HEK293 (cell line): ENCODE measurements around the gene BICD1.

Experiments
- CTCF ChIA-PET: fragments of 350-600 bp; formaldehyde crosslinking; extraction: SDS; loops from one replicate; lab custom pipeline; 2021; ENCODE audit warnings: antibody characterized with exemption; lab: Yijun Ruan, JAX
- POLR2A ChIA-PET: fragments of 300-600 bp; formaldehyde crosslinking; extraction: SDS; loops from one replicate; lab custom pipeline; 2020; ENCODE audit warnings: antibody characterized with exemption, inconsistent platforms; lab: Yijun Ruan, JAX
- H3K27ac ChIP-seq: fragments of 200-500 bp; sonication (Bioruptor generic); 2 replicates; pipeline ENCODE4 v1.5.1; 2014; ENCODE audit warnings: low read depth, low read length, control low read depth, inconsistent platforms; ENCODE audit errors: extremely low read depth
- H3K36me3 ChIP-seq, 2 experiments: fragments of 200-500 bp in 1 of 2; sonication (Bioruptor generic) in 1 of 2; 1 replicate in 1 of 2; 2 replicates in 1 of 2; pipeline ENCODE4 v1.5.1; 2014 to 2017; ENCODE audit warnings: inconsistent platforms in 2 of 2, low read length in 2 of 2; ENCODE audit not compliant: control insufficient read depth in 2 of 2, insufficient read depth in 1 of 2
- H3K4me1 ChIP-seq: fragments of 200-500 bp; sonication (Bioruptor generic); 2 replicates; pipeline ENCODE4 v1.5.1; 2014; ENCODE audit warnings: mild to moderate bottlenecking, low read length, inconsistent platforms; ENCODE audit not compliant: control insufficient read depth, insufficient read depth
- H3K4me3 ChIP-seq: 2 replicates; pipeline ENCODE4 v1.5.1; 2011; ENCODE audit warnings: low read depth, mild to moderate bottlenecking, control low read depth, low read length, moderate library complexity
- H3K9me3 ChIP-seq: fragments of 200-500 bp; sonication (Bioruptor generic); 2 replicates; pipeline ENCODE4 v1.5.1; 2014; ENCODE audit warnings: low read depth, low read length, inconsistent platforms; ENCODE audit not compliant: control insufficient read depth, insufficient read depth
- ATF2 ChIP-seq: fragments of 450-650 bp; formaldehyde crosslinking; IDR thresholded peaks from 2 replicates; pipeline ENCODE4 v1.5.1; 2016; ENCODE audit warnings: missing biosample characterization, missing genetic modification characterization, low read depth
- HOXD13 ChIP-seq: sonication (generic); formaldehyde crosslinking; IDR thresholded peaks from 2 replicates; pipeline ENCODE4 v1.8.0; 2022; ENCODE audit warnings: missing genetic modification reagents, borderline replicate concordance
- KLF7 ChIP-seq: fragments of 450-650 bp; formaldehyde crosslinking; IDR thresholded peaks from 2 replicates; pipeline ENCODE4 v1.5.1; 2016; ENCODE audit warnings: missing biosample characterization, missing genetic modification characterization, borderline replicate concordance
- KLF9 ChIP-seq: fragments of 450-650 bp; formaldehyde crosslinking; IDR thresholded peaks from 2 replicates; pipeline ENCODE4 v1.5.1; 2016; ENCODE audit warnings: missing biosample characterization, missing genetic modification characterization, low read depth
- TSHZ1 ChIP-seq: fragments of 450-650 bp; formaldehyde crosslinking; IDR thresholded peaks from 2 replicates; pipeline ENCODE4 v1.5.1; 2016; ENCODE audit warnings: missing biosample characterization, missing genetic modification characterization, borderline replicate concordance
- ZBTB17 ChIP-seq: fragments of 450-650 bp; formaldehyde crosslinking; IDR thresholded peaks from 2 replicates; pipeline ENCODE4 v1.5.1; 2016; ENCODE audit warnings: missing biosample characterization, missing genetic modification characterization
- ZFP3 ChIP-seq: fragments of 450-650 bp; formaldehyde crosslinking; IDR thresholded peaks from 2 replicates; pipeline ENCODE4 v1.5.1; 2016; ENCODE audit warnings: low read depth, missing biosample characterization, missing genetic modification characterization
- ZNF148 ChIP-seq: fragments of 450-650 bp; formaldehyde crosslinking; IDR thresholded peaks from 2 replicates; pipeline ENCODE4 v1.5.0; 2017; ENCODE audit warnings: missing biosample characterization, missing genetic modification characterization, borderline replicate concordance
- ZNF175 ChIP-seq: fragments of 450-650 bp; formaldehyde crosslinking; IDR thresholded peaks from 2 replicates; pipeline ENCODE4 v1.5.1; 2016; ENCODE audit warnings: missing biosample characterization, missing genetic modification characterization
- ZNF2 ChIP-seq: fragments of 450-650 bp; formaldehyde crosslinking; IDR thresholded peaks from 2 replicates; pipeline ENCODE4 v1.5.1; 2016; ENCODE audit warnings: missing biosample characterization, missing genetic modification characterization
- ZNF214 ChIP-seq: fragments of 450-650 bp; formaldehyde crosslinking; IDR thresholded peaks from 2 replicates; pipeline ENCODE4 v1.5.1; 2017; ENCODE audit warnings: missing biosample characterization, mild to moderate bottlenecking, missing genetic modification characterization, borderline replicate concordance
- ZNF280D ChIP-seq: fragments of 450-650 bp; formaldehyde crosslinking; IDR thresholded peaks from 2 replicates; pipeline ENCODE4 v1.5.1; 2016; ENCODE audit warnings: missing biosample characterization, missing genetic modification characterization
- ZNF391 ChIP-seq: fragments of 450-650 bp; formaldehyde crosslinking; IDR thresholded peaks from 2 replicates; pipeline ENCODE4 v1.5.1; 2016; ENCODE audit warnings: low read depth, missing biosample characterization, missing genetic modification characterization, borderline replicate concordance
- ZNF488 ChIP-seq: fragments of 450-650 bp; formaldehyde crosslinking; IDR thresholded peaks from 2 replicates; pipeline ENCODE4 v1.5.1; 2016; ENCODE audit warnings: missing biosample characterization, missing genetic modification characterization
- ZNF501 ChIP-seq: fragments of 450-650 bp; formaldehyde crosslinking; IDR thresholded peaks from 2 replicates; pipeline ENCODE4 v1.5.1; 2016; ENCODE audit warnings: missing biosample characterization, missing genetic modification characterization
- ZNF514 ChIP-seq: fragments of 450-650 bp; formaldehyde crosslinking; IDR thresholded peaks from 2 replicates; pipeline ENCODE4 v1.5.1; 2016; ENCODE audit warnings: missing biosample characterization, missing genetic modification characterization
- ZNF610 ChIP-seq: fragments of 450-650 bp; formaldehyde crosslinking; IDR thresholded peaks from 2 replicates; pipeline ENCODE4 v1.5.1; 2016; ENCODE audit warnings: missing biosample characterization, missing genetic modification characterization, borderline replicate concordance
- ZNF654 ChIP-seq: fragments of 450-650 bp; formaldehyde crosslinking; IDR thresholded peaks from 2 replicates; pipeline ENCODE4 v1.5.1; 2016; ENCODE audit warnings: low read depth, missing biosample characterization, missing genetic modification characterization
- ZNF785 ChIP-seq: fragments of 450-650 bp; formaldehyde crosslinking; IDR thresholded peaks from 2 replicates; pipeline ENCODE4 v1.5.1; 2016; ENCODE audit warnings: missing biosample characterization, missing genetic modification characterization

The BICD1 gene

GRCh38 chr12:32360956-32361355 lies 254.3 kb downstream of the BICD1 start:
- no peak for TF ChIP-seq ZNF514 (tag by site-specific recombination)
- TF ChIP-seq ZNF280D (tag by site-specific recombination) = no peak
- TF ChIP-seq ZNF214 = no peak
- Histone ChIP-seq H3K27ac (no peak overlapping the region), H3K4me1 (no peaks in the 10 kb centered on the region), H3K9me3 (no peaks in the 10 kb centered on the region), H3K36me3 (no peaks in the 10 kb centered on the region), H3K4me3 (no peak overlapping the region)
- POLR2A ChIA-PET = no interaction called here
- CTCF ChIA-PET = no interaction called here

- CTCF ChIA-PET = interaction anchor here (0.5 to 2.4 kb wide), 3 partner anchors 32 to 710 kb away, joined by 3 to 10 read pairs (median 6); no protein-coding TSS in a partner anchor
- H3K9me3 ChIP-seq = no peaks in the 10 kb centered on the region
- H3K27ac ChIP-seq = no peak overlapping the region
- no peaks in the 10 kb centered on the region for H3K4me1 ChIP-seq
- POLR2A ChIA-PET = no interaction called here
- no peak overlapping the region for H3K4me3 ChIP-seq
- no peaks in the 10 kb centered on the region for H3K36me3 ChIP-seq
- TF ChIP-seq KLF7 (tag by site-specific recombination) = no peak
- no peak for TF ChIP-seq ZFP3 (tag by site-specific recombination)
- TF ChIP-seq ATF2 (tag by site-specific recombination) = 0 out of 2 replicates have a peak, but pooled peaks have one; percentile 24
These were observed 256.2 kb downstream of the BICD1 start for GRCh38 chr12:32362892-32363291.

GRCh38 chr12:32365473-32366064 lies 258.9 kb downstream of the BICD1 start:
- ChIA-PET POLR2A (no interaction called here), CTCF (interaction anchor here (0.6 to 3.1 kb wide), 27 partner anchors 10 to 441 kb away, joined by 3 to 21 read pairs (median 3); partner anchors contain the start of gene YARS2)
- Histone ChIP-seq H3K27ac (no peak overlapping the region), H3K4me1 (no peaks in the 10 kb centered on the region), H3K9me3 (no peaks in the 10 kb centered on the region), H3K4me3 (no peak overlapping the region), H3K36me3 (no peaks in the 10 kb centered on the region)
- TF ChIP-seq ZNF501 (no peak), ZBTB17 (peak; percentile 65), KLF9 (tag by site-specific recombination) (no peak), ZNF610 (no peak), ZNF391 (tag by site-specific recombination) (no peak), ZNF488 (tag by site-specific recombination) (no peak), ZNF148 (tag by site-specific recombination) (no peak), ZNF175 (no peak), ZNF785 (tag by site-specific recombination) (no peak), HOXD13 (CRISPR knock-in tag) (no peak), ZNF654 (peak; percentile 92), TSHZ1 (tag by site-specific recombination) (no peak), ZNF2 (tag by site-specific recombination) (0 out of 2 replicates have a peak, but pooled peaks have one; percentile 43)
